ENCODE measurements around the gene WFDC5.

Gene WFDC5

DNA sequence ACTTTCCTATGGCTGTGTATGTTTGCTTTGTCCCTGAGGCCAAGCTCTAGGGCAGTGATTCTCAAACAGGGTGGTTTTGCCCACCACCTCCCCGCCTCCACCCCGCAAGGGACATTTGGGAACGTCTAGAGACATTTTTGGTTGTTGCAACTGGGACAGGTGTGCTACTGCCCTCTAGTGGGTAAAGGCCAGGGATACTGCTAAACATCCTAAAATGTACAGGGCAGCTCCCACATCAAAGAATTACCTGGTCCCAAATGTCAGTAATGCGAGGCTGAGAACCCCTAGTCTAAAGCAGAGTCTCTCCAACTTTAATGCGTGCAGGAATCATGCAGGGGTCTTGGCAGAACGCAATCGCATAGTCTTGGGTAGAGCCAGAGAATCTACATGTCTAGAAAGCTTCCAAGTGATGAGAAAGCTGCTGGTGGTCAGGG lies 19.2 kb downstream of the WFDC5 start:
- Histone ChIP-seq H3K4me1 (ENCODE audit: control insufficient read depth, insufficient read depth, low read length) (peaks cover 5% of the 10 kb centered on the region), H3K9me3 (ENCODE audit: control insufficient read depth, low read length) (no peaks in the 10 kb centered on the region), H3K9ac (ENCODE audit: low read length) (no peak overlapping the region), H3K4me3 (ENCODE audit: low read length) (no peak overlapping the region), H3K36me3 (ENCODE audit: control insufficient read depth, insufficient read depth, low read length) (no peaks in the 10 kb centered on the region), H3K27me3 (ENCODE audit: control insufficient read depth, insufficient read depth, low read length) (peaks cover 49% of the 10 kb centered on the region)

DNA sequence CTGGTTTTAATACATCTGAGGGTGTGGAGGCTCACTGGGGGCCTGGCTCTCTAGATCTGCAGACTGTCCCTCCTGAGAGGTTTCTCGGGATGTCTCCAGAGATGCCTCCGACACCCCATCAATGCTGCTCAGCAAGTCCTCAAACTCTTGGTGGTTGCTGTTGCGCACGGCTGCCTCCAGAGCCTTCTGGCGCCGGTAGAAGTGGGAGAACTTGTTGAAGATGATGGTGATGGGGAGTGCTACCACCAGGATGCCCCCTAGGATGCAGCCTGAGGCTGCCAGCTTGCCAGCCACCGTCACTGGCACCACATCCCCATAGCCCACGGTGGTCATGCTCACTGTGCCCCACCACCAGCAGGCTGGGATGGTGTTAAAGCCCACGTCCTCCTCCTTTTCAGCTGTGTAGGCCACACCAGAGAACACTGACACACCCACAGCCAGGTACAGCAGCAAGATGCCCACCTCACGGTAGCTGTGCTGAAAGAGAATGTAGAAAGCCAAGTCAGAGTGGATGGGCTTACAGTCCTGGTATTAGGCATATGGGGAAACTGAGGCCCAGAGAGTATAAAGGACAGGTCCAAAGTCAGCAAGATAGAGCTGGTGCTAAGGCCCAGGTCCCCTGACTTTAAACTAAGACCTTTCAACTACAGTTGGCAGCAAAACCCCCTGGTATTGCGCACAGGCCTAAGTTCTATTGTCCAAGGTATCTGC lies 20.0 kb downstream of the WFDC5 start:
- no peaks in the 10 kb centered on the region for H3K9me3 ChIP-seq (ENCODE audit: control insufficient read depth, low read length)
- H3K27me3 ChIP-seq (ENCODE audit: control insufficient read depth, insufficient read depth, low read length) = peaks cover 41% of the 10 kb centered on the region
- H3K9ac ChIP-seq (ENCODE audit: low read length) = no peak overlapping the region
- peaks cover 5% of the 10 kb centered on the region for H3K4me1 ChIP-seq (ENCODE audit: control insufficient read depth, insufficient read depth, low read length)
- no peak overlapping the region for H3K4me3 ChIP-seq (ENCODE audit: low read length)
- H3K36me3 ChIP-seq (ENCODE audit: control insufficient read depth, insufficient read depth, low read length) = no peaks in the 10 kb centered on the region

DNA sequence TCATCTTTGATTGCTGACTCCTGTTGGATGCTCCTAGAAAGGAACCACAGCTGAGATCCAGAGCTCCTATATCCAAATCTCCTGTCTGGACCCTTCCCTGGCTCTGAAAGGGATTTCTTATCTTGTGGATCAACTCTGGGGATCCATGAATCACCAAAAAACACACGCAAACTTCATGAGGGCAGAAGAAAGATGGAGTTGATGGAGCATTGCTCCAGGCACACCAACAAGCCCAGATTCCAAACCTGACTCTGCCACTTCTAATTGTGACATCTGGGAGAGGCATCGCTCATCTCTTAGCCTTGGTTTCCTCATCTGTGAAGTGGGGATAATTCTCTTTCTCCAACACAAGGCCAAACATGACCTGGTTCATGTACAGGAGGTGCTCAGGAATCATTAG lies 20.8 kb downstream of the WFDC5 start:
- H3K4me1 ChIP-seq (ENCODE audit: control insufficient read depth, insufficient read depth, low read length) = peaks cover 5% of the 10 kb centered on the region

DNA sequence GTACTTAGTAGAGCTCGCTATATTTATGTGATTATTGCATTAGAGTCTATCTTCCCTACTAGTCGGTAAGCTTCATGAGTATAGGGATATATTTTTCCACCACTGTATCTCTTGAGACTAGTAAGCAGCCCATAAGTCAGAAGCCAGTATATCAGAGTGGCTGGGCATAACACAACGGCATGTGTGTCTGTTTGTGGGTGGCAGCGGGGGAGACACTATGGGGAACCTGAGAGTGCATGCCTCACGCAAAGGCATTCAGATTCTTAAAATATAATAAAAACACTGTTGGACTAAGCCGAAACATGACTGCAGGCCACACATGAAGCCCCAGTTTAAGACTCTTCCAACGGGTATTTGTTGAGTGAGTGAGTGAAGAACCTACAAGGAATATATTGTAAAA lies 22.1 kb downstream of the WFDC5 start:
- Histone ChIP-seq H3K9ac (ENCODE audit: low read length) (no peak overlapping the region), H3K9me3 (ENCODE audit: control insufficient read depth, low read length) (no peaks in the 10 kb centered on the region), H3K4me1 (ENCODE audit: control insufficient read depth, insufficient read depth, low read length) (peaks cover under 1% of the 10 kb centered on the region), H3K36me3 (ENCODE audit: control insufficient read depth, insufficient read depth, low read length) (no peaks in the 10 kb centered on the region), H3K27me3 (ENCODE audit: control insufficient read depth, insufficient read depth, low read length) (peaks cover 21% of the 10 kb centered on the region), H3K4me3 (ENCODE audit: low read length) (no peak overlapping the region)

More for the DNA sequence above, 20.8 kb downstream of the WFDC5 start:
- H3K9ac ChIP-seq (ENCODE audit: low read length) = no peak overlapping the region
- no peaks in the 10 kb centered on the region for H3K9me3 ChIP-seq (ENCODE audit: control insufficient read depth, low read length)
- peaks cover 34% of the 10 kb centered on the region for H3K27me3 ChIP-seq (ENCODE audit: control insufficient read depth, insufficient read depth, low read length)
- H3K4me3 ChIP-seq (ENCODE audit: low read length) = no peak overlapping the region
- no peaks in the 10 kb centered on the region for H3K36me3 ChIP-seq (ENCODE audit: control insufficient read depth, insufficient read depth, low read length)

DNA sequence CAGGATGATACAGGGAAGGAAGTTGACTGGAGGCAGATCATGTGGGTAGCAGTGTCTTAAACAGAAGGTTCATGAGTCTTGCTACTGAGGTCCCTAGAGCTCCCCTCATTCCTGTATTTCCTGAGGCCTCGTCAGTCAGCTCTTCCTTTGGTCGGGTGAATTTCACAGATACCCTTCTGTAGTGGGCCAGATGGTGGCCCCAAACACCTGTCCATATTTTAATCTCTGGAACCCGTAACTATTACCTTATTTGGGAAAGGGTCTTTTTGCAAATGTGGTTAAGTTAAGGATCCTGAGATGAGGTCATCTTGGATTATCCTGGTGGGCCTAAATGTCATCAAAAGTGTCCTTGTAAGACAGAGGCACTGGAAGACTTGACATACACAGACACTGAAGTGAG lies 23.6 kb downstream of the WFDC5 start:
- H3K9ac ChIP-seq (ENCODE audit: low read length) = no peak overlapping the region
- no peaks in the 10 kb centered on the region for H3K4me1 ChIP-seq (ENCODE audit: control insufficient read depth, insufficient read depth, low read length)
- no peaks in the 10 kb centered on the region for H3K36me3 ChIP-seq (ENCODE audit: control insufficient read depth, insufficient read depth, low read length)
- H3K9me3 ChIP-seq (ENCODE audit: control insufficient read depth, low read length) = no peaks in the 10 kb centered on the region
- no peak overlapping the region for H3K4me3 ChIP-seq (ENCODE audit: low read length)
- H3K27me3 ChIP-seq (ENCODE audit: control insufficient read depth, insufficient read depth, low read length) = peaks cover 6% of the 10 kb centered on the region

DNA sequence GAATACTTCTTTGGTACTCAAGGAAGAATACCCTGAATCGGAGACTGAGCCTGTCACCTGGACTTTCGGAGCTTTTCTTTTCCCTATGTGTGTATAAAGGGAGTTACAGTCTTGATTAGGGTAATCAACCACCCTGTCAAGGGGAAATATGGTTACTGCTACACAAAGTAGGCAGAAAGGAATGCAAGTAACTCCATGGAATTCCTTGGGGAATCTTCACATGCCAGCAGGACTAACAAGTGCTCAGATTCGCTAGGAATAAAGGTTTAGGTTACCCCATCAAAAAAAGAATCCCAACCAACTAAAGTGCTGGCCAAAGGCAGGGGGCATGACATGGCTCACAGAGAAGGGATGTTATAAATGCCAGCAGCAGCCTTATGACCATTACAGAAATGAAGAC lies 24.5 kb downstream of the WFDC5 start:
- no peaks in the 10 kb centered on the region for H3K27me3 ChIP-seq (ENCODE audit: control insufficient read depth, insufficient read depth, low read length)
- H3K36me3 ChIP-seq (ENCODE audit: control insufficient read depth, insufficient read depth, low read length) = no peaks in the 10 kb centered on the region
- no peaks in the 10 kb centered on the region for H3K4me1 ChIP-seq (ENCODE audit: control insufficient read depth, insufficient read depth, low read length)
- no peak overlapping the region for H3K9ac ChIP-seq (ENCODE audit: low read length)
- H3K4me3 ChIP-seq (ENCODE audit: low read length) = no peak overlapping the region
- H3K9me3 ChIP-seq (ENCODE audit: control insufficient read depth, low read length) = no peaks in the 10 kb centered on the region

DNA sequence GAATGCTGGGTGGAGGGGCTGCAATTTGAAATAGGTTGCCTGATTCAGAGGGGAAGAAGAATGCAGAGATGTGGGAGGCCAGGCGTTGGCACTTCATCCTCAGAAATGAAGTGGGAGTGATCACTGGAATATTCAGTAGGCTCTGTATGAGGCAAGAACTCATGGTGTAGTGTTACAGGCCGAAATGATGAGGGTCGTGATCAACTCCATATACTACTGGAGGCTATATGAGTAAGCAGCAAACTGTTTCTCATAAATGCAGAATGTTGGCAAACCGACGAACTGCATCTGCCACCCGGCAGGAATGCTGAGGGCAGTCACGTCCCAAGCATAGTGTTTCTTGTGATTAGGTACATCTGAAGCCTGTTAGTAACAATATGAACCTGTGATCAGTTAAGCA lies 26.7 kb downstream of the WFDC5 start:
- Histone ChIP-seq H3K9ac (ENCODE audit: low read length) (no peak overlapping the region), H3K4me1 (ENCODE audit: control insufficient read depth, insufficient read depth, low read length) (no peaks in the 10 kb centered on the region), H3K27me3 (ENCODE audit: control insufficient read depth, insufficient read depth, low read length) (no peaks in the 10 kb centered on the region), H3K4me3 (ENCODE audit: low read length) (no peak overlapping the region), H3K9me3 (ENCODE audit: control insufficient read depth, low read length) (no peaks in the 10 kb centered on the region), H3K36me3 (ENCODE audit: control insufficient read depth, insufficient read depth, low read length) (no peaks in the 10 kb centered on the region)

DNA sequence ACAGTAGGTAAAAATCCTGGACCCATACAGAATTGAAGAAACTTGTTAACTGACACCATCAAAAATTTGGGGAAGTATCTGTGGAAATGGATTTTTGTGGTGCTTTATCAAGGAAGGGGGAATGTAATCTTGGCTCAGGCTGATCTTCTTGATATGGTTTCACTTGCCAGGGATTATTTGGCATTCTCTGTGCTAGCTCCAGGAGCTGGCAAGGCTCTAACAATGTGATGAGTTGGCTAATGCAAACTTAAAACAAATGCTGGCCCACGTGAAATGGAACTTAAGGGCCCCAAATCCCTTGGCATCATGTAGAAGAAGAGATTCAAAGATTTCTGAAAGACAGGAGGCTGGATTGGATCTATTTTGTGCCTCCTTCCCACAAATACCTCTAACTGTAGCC lies 27.2 kb downstream of the WFDC5 start:
- Histone ChIP-seq H3K36me3 (ENCODE audit: control insufficient read depth, insufficient read depth, low read length) (no peaks in the 10 kb centered on the region), H3K9ac (ENCODE audit: low read length) (no peak overlapping the region)

DNA sequence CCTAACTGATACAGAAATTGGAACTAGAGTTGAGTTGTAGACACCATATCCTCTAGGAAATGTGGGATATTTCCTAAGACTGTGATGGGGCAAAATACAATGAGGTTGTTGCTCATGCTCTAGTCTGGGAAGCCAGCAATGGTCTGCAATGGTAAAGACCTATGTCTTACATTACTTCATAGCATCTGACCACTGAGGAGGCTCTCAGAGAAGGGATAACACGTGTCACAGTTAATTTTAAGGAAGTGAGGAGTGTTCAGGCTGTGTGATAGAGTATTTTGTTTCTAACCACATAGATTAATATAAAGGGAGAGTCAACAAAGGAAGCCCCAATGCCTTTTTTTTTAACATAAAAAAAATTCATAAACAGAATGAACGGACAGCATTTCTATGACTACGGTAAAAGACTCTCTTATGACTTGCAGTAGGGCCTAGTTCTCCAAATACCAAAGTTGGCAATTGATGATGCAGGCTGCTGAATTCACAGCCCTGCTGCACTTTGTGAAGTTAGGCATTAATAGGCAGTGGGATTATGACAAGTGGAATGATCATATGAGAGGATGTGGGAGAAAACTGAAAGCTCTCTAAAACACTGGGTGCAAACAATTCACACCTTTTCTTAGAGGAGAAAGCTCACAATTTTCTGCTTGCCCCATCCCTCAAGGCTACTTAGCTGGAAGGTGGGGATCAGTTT lies 27.7 kb downstream of the WFDC5 start:
- Histone ChIP-seq H3K36me3 (ENCODE audit: control insufficient read depth, insufficient read depth, low read length) (no peaks in the 10 kb centered on the region), H3K4me1 (ENCODE audit: control insufficient read depth, insufficient read depth, low read length) (no peaks in the 10 kb centered on the region), H3K9me3 (ENCODE audit: control insufficient read depth, low read length) (no peaks in the 10 kb centered on the region), H3K9ac (ENCODE audit: low read length) (no peak overlapping the region), H3K4me3 (ENCODE audit: low read length) (no peak overlapping the region), H3K27me3 (ENCODE audit: control insufficient read depth, insufficient read depth, low read length) (no peaks in the 10 kb centered on the region)

More for the DNA sequence above, 27.2 kb downstream of the WFDC5 start:
- Histone ChIP-seq H3K9me3 (ENCODE audit: control insufficient read depth, low read length) (no peaks in the 10 kb centered on the region), H3K4me3 (ENCODE audit: low read length) (no peak overlapping the region), H3K27me3 (ENCODE audit: control insufficient read depth, insufficient read depth, low read length) (no peaks in the 10 kb centered on the region), H3K4me1 (ENCODE audit: control insufficient read depth, insufficient read depth, low read length) (no peaks in the 10 kb centered on the region)

DNA sequence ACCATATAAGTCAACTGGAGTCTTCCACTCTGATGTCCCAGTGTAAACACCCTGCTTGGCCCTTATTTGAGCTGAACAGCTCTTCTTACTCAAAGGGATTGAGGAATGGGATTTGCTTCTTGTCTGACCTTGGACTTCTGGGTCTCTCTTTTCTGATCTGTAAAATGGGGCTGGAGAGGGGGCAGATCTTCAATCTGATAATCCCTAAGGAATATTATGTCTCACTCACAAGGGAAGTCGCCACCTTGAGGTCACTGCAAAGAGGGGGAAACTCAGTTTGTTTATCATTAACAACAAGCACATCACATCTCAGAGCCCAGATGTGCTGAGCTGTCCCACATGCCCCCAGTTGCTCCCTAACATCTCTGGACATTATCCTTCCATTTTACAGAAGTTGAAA lies 29.1 kb downstream of the WFDC5 start:
- no peaks in the 10 kb centered on the region for H3K36me3 ChIP-seq (ENCODE audit: control insufficient read depth, insufficient read depth, low read length)
- no peak overlapping the region for H3K9ac ChIP-seq (ENCODE audit: low read length)
- H3K27me3 ChIP-seq (ENCODE audit: control insufficient read depth, insufficient read depth, low read length) = no peaks in the 10 kb centered on the region
- no peaks in the 10 kb centered on the region for H3K4me1 ChIP-seq (ENCODE audit: control insufficient read depth, insufficient read depth, low read length)
- no peak overlapping the region for H3K4me3 ChIP-seq (ENCODE audit: low read length)
- H3K9me3 ChIP-seq (ENCODE audit: control insufficient read depth, low read length) = no peaks in the 10 kb centered on the region

DNA sequence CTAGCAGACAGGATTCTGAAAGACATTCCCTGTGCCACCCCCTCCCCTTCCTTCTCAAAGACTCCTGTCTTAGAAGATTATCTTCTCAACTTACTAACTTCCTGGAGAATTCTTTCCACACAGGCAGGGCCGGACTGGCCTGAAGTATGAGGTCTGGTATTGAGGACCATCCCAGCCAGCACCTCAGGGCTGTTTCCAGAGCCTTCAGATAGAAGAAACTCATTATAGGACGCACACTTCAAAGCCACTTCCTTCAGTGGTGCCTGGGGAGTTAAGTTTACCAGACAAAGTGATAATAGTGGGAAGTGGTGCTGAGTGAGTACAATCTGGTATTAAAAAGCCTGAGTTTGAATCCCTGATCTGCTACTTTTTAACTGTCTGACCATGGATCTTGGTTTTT lies 29.7 kb downstream of the WFDC5 start:
- Histone ChIP-seq H3K36me3 (ENCODE audit: control insufficient read depth, insufficient read depth, low read length) (no peaks in the 10 kb centered on the region), H3K9ac (ENCODE audit: low read length) (no peak overlapping the region), H3K4me1 (ENCODE audit: control insufficient read depth, insufficient read depth, low read length) (no peaks in the 10 kb centered on the region), H3K27me3 (ENCODE audit: control insufficient read depth, insufficient read depth, low read length) (no peaks in the 10 kb centered on the region), H3K9me3 (ENCODE audit: control insufficient read depth, low read length) (no peaks in the 10 kb centered on the region), H3K4me3 (ENCODE audit: low read length) (no peak overlapping the region)

DNA sequence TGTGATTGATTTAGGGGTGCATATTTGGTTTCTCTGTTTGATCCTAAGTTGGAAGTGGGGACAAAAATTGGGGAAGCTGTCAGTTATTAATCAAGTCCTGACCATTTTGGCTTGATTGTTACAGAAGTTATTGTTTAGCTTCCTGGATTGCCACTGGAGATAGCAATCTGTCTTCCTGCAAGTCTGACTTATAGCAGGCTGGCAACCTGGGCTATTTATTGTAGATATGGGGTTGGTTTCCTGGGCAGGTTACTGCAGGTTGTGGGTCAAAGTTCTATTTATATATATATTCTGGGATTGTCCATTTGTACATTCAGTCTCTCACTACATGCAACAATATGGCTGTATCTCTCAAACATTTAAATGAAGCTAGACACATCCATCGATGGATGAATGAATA lies 31.8 kb downstream of the WFDC5 start:
- Histone ChIP-seq H3K36me3 (ENCODE audit: control insufficient read depth, insufficient read depth, low read length) (no peaks in the 10 kb centered on the region), H3K9ac (ENCODE audit: low read length) (no peak overlapping the region), H3K9me3 (ENCODE audit: control insufficient read depth, low read length) (no peaks in the 10 kb centered on the region), H3K4me3 (ENCODE audit: low read length) (no peak overlapping the region), H3K27me3 (ENCODE audit: control insufficient read depth, insufficient read depth, low read length) (no peaks in the 10 kb centered on the region), H3K4me1 (ENCODE audit: control insufficient read depth, insufficient read depth, low read length) (no peaks in the 10 kb centered on the region)
